Measurements from ENCODE around the gene PCSK1. TPM values are rescaled to one million over a fixed set of nuclear protein-coding genes. Genes with fewer than 3 reads are reported as not detected.

The PCSK1 gene
- total and polyA plus RNA-seq, 2 of the 4 experiments (the other 2 are of a cell fraction), result not detected

DNA sequence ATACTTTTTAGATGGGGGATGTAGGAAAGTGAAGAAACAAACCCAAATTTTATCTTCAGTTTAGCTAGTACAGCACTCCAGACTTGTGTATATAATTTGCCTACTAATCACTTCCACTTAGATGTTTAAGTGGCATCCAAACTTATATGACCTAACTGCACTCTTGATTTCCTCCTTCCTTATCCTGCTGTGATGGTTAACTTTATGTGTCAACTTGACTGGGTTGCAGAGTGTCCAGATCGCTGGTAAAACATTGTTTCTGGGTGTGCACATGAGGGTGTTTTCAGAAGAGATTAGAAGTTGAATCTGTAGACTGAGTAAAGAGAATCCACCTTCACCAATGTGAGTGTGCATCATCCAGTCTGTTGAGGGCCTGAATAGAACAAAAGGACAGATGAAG is 79.8 kb downstream of the PCSK1 start:
- no peak overlapping the region for H3K18ac ChIP-seq (ENCODE audit: low read depth, low read length)
- no peak overlapping the region for H3K56ac ChIP-seq (ENCODE audit: extremely low read depth, insufficient read depth, low read length)
- no peaks in the 10 kb centered on the region for H3K9me3 ChIP-seq (ENCODE audit: control insufficient read depth, insufficient read depth, low read length)
- H3K79me1 ChIP-seq (ENCODE audit: low read depth in 1 of 2, low read length in 2 of 2), result no peaks in the 10 kb centered on the region
- no peak overlapping the region for H3K14ac ChIP-seq (replicated peaks; ENCODE audit: low read depth, low read length)
- POLR2A ChIA-PET (ENCODE audit: unreplicated experiment), result no interaction called here
- no peak for DNase-seq
- H3K27me3 ChIP-seq (ENCODE audit: control insufficient read depth, insufficient read depth, low read length), result no peaks in the 10 kb centered on the region
- no CpG with 5 or more reads among the region's 1 CpG for WGBS, 2 experiments (ENCODE audit: extremely low coverage in 2 of 2, insufficient read length in 1 of 2)
- H2BK20ac ChIP-seq (ENCODE audit: low read depth, low read length), result no peak overlapping the region
- no peak overlapping the region for H2AK5ac ChIP-seq (ENCODE audit: low read depth, low read length)
- no peak overlapping the region for H3K4ac ChIP-seq (ENCODE audit: low read depth, low read length)
- no peak overlapping the region for H3K4me2 ChIP-seq (ENCODE audit: low read depth, low read length)
- no peak overlapping the region for H4K91ac ChIP-seq (ENCODE audit: insufficient read depth, low read depth, low read length)
- no peak overlapping the region for H3K23ac ChIP-seq (ENCODE audit: low read depth, low read length)
- no peaks in the 10 kb centered on the region for H3K36me3 ChIP-seq (ENCODE audit: control insufficient read depth, insufficient read depth, low read length)
- BruUV-seq (replicated peaks), result no TSS peak
- 0 out of 2 replicates have a peak, but pooled peaks cover 3% of the 10 kb centered on the region for H3K4me1 ChIP-seq (ENCODE audit: control insufficient read depth, insufficient read depth, low read length)
- no peak overlapping the region for H3K9ac ChIP-seq (ENCODE audit: low read depth, low read length)
- no peak for TF ChIP-seq CHD1 (IDR thresholded peaks at IDR 0.05; ENCODE audit: low read depth, low read length)
- TF ChIP-seq, protein P1, sequence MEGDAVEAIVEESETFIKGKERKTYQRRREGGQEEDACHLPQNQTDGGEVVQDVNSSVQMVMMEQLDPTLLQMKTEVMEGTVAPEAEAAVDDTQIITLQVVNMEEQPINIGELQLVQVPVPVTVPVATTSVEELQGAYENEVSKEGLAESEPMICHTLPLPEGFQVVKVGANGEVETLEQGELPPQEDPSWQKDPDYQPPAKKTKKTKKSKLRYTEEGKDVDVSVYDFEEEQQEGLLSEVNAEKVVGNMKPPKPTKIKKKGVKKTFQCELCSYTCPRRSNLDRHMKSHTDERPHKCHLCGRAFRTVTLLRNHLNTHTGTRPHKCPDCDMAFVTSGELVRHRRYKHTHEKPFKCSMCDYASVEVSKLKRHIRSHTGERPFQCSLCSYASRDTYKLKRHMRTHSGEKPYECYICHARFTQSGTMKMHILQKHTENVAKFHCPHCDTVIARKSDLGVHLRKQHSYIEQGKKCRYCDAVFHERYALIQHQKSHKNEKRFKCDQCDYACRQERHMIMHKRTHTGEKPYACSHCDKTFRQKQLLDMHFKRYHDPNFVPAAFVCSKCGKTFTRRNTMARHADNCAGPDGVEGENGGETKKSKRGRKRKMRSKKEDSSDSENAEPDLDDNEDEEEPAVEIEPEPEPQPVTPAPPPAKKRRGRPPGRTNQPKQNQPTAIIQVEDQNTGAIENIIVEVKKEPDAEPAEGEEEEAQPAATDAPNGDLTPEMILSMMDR (conservative IDR thresholded peaks at IDR 0.05; ENCODE audit: low read depth, low read length), result no peak
- no peak for TF ChIP-seq RFX5 (IDR thresholded peaks at IDR 0.05; ENCODE audit: low read depth, low read length)
- TF ChIP-seq, protein P2, sequence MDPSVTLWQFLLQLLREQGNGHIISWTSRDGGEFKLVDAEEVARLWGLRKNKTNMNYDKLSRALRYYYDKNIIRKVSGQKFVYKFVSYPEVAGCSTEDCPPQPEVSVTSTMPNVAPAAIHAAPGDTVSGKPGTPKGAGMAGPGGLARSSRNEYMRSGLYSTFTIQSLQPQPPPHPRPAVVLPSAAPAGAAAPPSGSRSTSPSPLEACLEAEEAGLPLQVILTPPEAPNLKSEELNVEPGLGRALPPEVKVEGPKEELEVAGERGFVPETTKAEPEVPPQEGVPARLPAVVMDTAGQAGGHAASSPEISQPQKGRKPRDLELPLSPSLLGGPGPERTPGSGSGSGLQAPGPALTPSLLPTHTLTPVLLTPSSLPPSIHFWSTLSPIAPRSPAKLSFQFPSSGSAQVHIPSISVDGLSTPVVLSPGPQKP (IDR thresholded peaks at IDR 0.05; ENCODE audit: borderline replicate concordance, low read depth, low read length), result no peak
- no peak for TF ChIP-seq NFE2L2 (IDR thresholded peaks at IDR 0.05; ENCODE audit: low read depth, low read length)
- TF ChIP-seq MXI1 (IDR thresholded peaks at IDR 0.05; ENCODE audit: borderline replicate concordance, low read depth, low read length), result no peak
- TF ChIP-seq, protein P3, sequence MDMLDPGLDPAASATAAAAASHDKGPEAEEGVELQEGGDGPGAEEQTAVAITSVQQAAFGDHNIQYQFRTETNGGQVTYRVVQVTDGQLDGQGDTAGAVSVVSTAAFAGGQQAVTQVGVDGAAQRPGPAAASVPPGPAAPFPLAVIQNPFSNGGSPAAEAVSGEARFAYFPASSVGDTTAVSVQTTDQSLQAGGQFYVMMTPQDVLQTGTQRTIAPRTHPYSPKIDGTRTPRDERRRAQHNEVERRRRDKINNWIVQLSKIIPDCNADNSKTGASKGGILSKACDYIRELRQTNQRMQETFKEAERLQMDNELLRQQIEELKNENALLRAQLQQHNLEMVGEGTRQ (IDR thresholded peaks at IDR 0.05; ENCODE audit: low read depth, low read length), result no peak
- no peak for TF ChIP-seq FOS (IDR thresholded peaks at IDR 0.05; ENCODE audit: low read depth, low read length)
- no peak for TF ChIP-seq MAFK (IDR thresholded peaks at IDR 0.05; ENCODE audit: low read depth, low read length)
- no peak for TF ChIP-seq RAD21 (IDR thresholded peaks at IDR 0.05; ENCODE audit: low read length)
- TF ChIP-seq SMC3 (IDR thresholded peaks at IDR 0.05; ENCODE audit: low read depth, low read length), result no peak
- TF ChIP-seq RCOR1 (IDR thresholded peaks at IDR 0.05; ENCODE audit: insufficient replicate concordance, low read length), result no peak
- TF ChIP-seq BHLHE40 (IDR thresholded peaks at IDR 0.05; ENCODE audit: low read depth, low read length), result no peak
- TF ChIP-seq CEBPB (IDR thresholded peaks at IDR 0.05; ENCODE audit: low read depth, low read length), result no peak
- TF ChIP-seq MAZ (IDR thresholded peaks at IDR 0.05; ENCODE audit: borderline replicate concordance, low read depth, low read length), result no peak
- no peak overlapping the region for H2BK15ac ChIP-seq (ENCODE audit: low read depth, low read length)
- dilution Hi-C loops (cut with HindIII; ENCODE audit: low sequenced_read_pairs, unreplicated experiment) (no loop called here), in situ Hi-C loops (cut with MboI; ENCODE audit: low sequenced_read_pairs) (no loop called here), intact Hi-C loops (cut with micrococcal nuclease) (no loop called here)
- no peak overlapping the region for H3K4me3 ChIP-seq (ENCODE audit: insufficient read depth, low read depth, low read length)
- H2BK120ac ChIP-seq (ENCODE audit: low read depth, low read length), result no peak overlapping the region
- H4K8ac ChIP-seq (ENCODE audit: low read depth in 2 of 2, low read length in 2 of 2), result no peak overlapping the region
- no peak overlapping the region for H2AK9ac ChIP-seq (replicated peaks; ENCODE audit: low read depth, low read length, poor library complexity)
- H4K20me1 ChIP-seq (ENCODE audit: insufficient read depth, low read length), result no peaks in the 10 kb centered on the region
- no peak overlapping the region for H2AFZ ChIP-seq (replicated peaks; ENCODE audit: low read length, poor library complexity)
- H3K9me1 ChIP-seq (ENCODE audit: insufficient read depth, low read length), result no peaks in the 10 kb centered on the region
- no peak for ATAC-seq (ENCODE audit: low read depth)
- H4K5ac ChIP-seq (ENCODE audit: low read depth, low read length), result no peak overlapping the region
- no peak overlapping the region for H2BK5ac ChIP-seq (ENCODE audit: low read depth, low read length, poor library complexity, severe bottlenecking)
- H3K27ac ChIP-seq (ENCODE audit: insufficient read depth, low read length), result no peak overlapping the region
- CTCF ChIA-PET, result no interaction called here
